GM19025 (cell line): ENCODE measurements around the gene GRK3.

Experiments
- ATAC-seq: cut with Tn5 transposase; IDR thresholded peaks from one replicate; pipeline ENCODE4 v1.9.1; 2021; ENCODE audit warnings: mild to moderate bottlenecking, low read depth, moderate library complexity; ENCODE audit not compliant: unreplicated experiment

GRK3 gene

GRCh38 chr22:25722223-25722622 is 157.7 kb downstream of the GRK3 start:
- no peak for ATAC-seq

- ATAC-seq = no peak
Measured at GRCh38 chr22:25722626-25723025, 158.2 kb downstream of the GRK3 start.

GRCh38 chr22:25726241-25726640 is 161.8 kb downstream of the GRK3 start:
- no peak for ATAC-seq

- ATAC-seq = no peak
Measured at GRCh38 chr22:25728071-25728470, 163.6 kb downstream of the GRK3 start.

- ATAC-seq = no peak
Measured at GRCh38 chr22:25729016-25729995, 164.8 kb downstream of the GRK3 start.

GRCh38 chr22:25735650-25736049 is 171.2 kb downstream of the GRK3 start:
- ATAC-seq = no peak

GRCh38 chr22:25736378-25737011 is 172.0 kb downstream of the GRK3 start:
- ATAC-seq = no peak

- no peak for ATAC-seq
Measured at GRCh38 chr22:25739659-25740344, 175.3 kb downstream of the GRK3 start.

GRCh38 chr22:25741692-25742626 is 177.5 kb downstream of the GRK3 start, which contains the start of gene MYO18B:
TSS of gene MYO18B (plus strand) at chr22:25742188. CDS start at chr22:25761093, 18,905 bp downstream.
- ATAC-seq = no peak

GRCh38 chr22:25742918-25743708 is 178.6 kb downstream of the GRK3 start:
- ATAC-seq = no peak

GRCh38 chr22:25744694-25745093 is 180.2 kb downstream of the GRK3 start:
- ATAC-seq = no peak

- no peak for ATAC-seq
Measured at GRCh38 chr22:25745341-25746011, 181.0 kb downstream of the GRK3 start.

- no peak for ATAC-seq
Measured at GRCh38 chr22:25746012-25746373, 181.5 kb downstream of the GRK3 start.

GRCh38 chr22:25747245-25747944 is 182.9 kb downstream of the GRK3 start:
- no peak for ATAC-seq

GRCh38 chr22:25748140-25748539 is 183.7 kb downstream of the GRK3 start:
- ATAC-seq = no peak

- no peak for ATAC-seq
Measured at GRCh38 chr22:25748704-25749103, 184.2 kb downstream of the GRK3 start.

GRCh38 chr22:25749420-25750169 is 185.1 kb downstream of the GRK3 start:
- ATAC-seq = no peak
